ENCODE measurements around the gene TRMO.
A peak's percentile ranks its signal among the peaks of the same experiment; 100 is the strongest.

DNA sequence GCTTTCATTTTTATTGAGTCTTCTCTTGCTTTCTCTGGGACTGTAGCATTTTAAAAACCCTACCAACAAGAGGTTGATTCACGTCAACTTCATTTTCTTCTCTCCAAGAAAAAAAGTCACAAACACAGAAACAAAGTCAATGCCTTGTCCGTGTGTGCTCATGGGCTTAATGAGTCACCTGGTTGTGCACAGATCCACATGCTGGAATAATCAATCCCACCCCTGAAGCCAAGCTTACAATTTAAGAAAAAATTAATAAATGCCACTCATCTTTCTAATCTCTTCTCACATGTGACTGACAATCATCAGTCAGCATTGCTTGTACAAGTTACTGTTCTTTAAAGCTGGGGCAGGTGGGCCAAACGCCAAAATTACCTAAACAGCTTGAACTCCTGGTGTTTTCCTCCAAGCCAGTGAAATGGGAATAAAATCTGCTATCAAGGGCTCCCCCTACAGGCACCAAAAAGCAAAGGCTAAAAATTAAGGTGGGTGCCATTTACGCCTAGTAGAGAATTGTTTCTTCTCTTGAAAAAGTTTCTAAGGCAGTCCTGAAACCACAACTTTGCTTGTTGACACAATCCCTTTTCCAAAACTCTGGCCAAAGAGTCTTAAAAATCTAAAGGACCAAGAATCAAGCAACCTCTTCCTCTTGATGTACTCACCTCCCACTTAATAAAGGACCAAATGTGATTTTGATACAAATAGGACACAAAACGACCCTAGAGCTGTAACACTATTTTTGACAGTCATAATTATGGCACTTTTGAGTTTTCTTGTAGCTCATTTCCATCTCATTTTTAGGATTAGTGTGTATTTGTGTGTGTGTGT lies 21.3 kb downstream of the TRMO start:
- TF ChIP-seq, protein P1, sequence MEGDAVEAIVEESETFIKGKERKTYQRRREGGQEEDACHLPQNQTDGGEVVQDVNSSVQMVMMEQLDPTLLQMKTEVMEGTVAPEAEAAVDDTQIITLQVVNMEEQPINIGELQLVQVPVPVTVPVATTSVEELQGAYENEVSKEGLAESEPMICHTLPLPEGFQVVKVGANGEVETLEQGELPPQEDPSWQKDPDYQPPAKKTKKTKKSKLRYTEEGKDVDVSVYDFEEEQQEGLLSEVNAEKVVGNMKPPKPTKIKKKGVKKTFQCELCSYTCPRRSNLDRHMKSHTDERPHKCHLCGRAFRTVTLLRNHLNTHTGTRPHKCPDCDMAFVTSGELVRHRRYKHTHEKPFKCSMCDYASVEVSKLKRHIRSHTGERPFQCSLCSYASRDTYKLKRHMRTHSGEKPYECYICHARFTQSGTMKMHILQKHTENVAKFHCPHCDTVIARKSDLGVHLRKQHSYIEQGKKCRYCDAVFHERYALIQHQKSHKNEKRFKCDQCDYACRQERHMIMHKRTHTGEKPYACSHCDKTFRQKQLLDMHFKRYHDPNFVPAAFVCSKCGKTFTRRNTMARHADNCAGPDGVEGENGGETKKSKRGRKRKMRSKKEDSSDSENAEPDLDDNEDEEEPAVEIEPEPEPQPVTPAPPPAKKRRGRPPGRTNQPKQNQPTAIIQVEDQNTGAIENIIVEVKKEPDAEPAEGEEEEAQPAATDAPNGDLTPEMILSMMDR (conservative IDR thresholded peaks at IDR 0.05 in 1 of 2, IDR thresholded peaks at IDR 0.05 in 1 of 2; ENCODE audit: extremely low read depth in 1 of 2, insufficient read depth in 1 of 2, low read depth in 1 of 2, low read length in 2 of 2): peak; percentile 79 to 80
- no peak for TF ChIP-seq EZH2 (IDR thresholded peaks at IDR 0.05; ENCODE audit: borderline replicate concordance, low read length)
